ENCODE measurements around the gene POTEF.
"Not testable (repeated sequence)": the region's sequence is repeated elsewhere in the genome, so short reads cannot be mapped to it uniquely, and the experiment has no call there.

GRCh38 chr2:130120924-130121323 lies 8.1 kb downstream of the POTEF start:
- TF ChIP-seq, protein P1, sequence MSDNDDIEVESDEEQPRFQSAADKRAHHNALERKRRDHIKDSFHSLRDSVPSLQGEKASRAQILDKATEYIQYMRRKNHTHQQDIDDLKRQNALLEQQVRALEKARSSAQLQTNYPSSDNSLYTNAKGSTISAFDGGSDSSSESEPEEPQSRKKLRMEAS (IDR thresholded peaks at IDR 0.05): not testable (repeated sequence)
- not testable (repeated sequence) for TF ChIP-seq POLR2A (IDR thresholded peaks at IDR 0.05; ENCODE audit: low read length); CTCF (IDR thresholded peaks at IDR 0.05)

Data from A549 (cell line).